Lower lobe of right lung (tissue), 2 donors: ENCODE data around the gene RUNX1. TPM values are rescaled to one million over a fixed set of nuclear protein-coding genes. Genes with fewer than 3 reads are reported as not detected.

Experiments
- ATAC-seq, 2 donors: fragments of 200-7000 bp; cut with Tn5 transposase; one replicate each; pipeline ENCODE4 v1.9.1; 2020 to 2022; ENCODE audit warnings: mild to moderate bottlenecking in 2 of 2, moderate library complexity in 2 of 2
- DNase-seq: peaks from one replicate; pipeline ENCODE4 v3.0.0-alpha.2; 2020
- H3K27ac ChIP-seq: fragments of 200-600 bp; one replicate; pipeline ENCODE4 v1.8.0; 2022
- H3K27me3 ChIP-seq: fragments of 200-600 bp; one replicate; pipeline ENCODE4 v1.8.0; 2022; ENCODE audit warnings: low read depth
- H3K36me3 ChIP-seq: fragments of 200-600 bp; one replicate; pipeline ENCODE4 v1.8.0; 2022; ENCODE audit warnings: mild to moderate bottlenecking
- H3K4me1 ChIP-seq: fragments of 200-600 bp; one replicate; pipeline ENCODE4 v1.8.0; 2022
- H3K4me3 ChIP-seq: fragments of 200-600 bp; one replicate; pipeline ENCODE4 v1.8.0; 2022; ENCODE audit warnings: mild to moderate bottlenecking
- H3K9me3 ChIP-seq: fragments of 200-600 bp; one replicate; pipeline ENCODE4 v1.8.0; 2022
- CTCF ChIP-seq: fragments of 200-600 bp; IDR thresholded peaks from one replicate; pipeline ENCODE4 v1.8.0; 2022; ENCODE audit warnings: antibody characterized with exemption, mild to moderate bottlenecking
- intact Hi-C: fragments of 100-400 bp; cut with DNase I; formaldehyde crosslinking; loops from one replicate; pipeline ENCODE4 v1.11.0; 2022
- total RNA-seq: library from RNA; stranded (reverse); fragmentation: NEBNext Ultra II Directional; extraction: Animal tissue kit (Norgen Biotek cat#: 25700); gene quantifications from one replicate; pipeline ENCODE4 v1.2.1, GENCODE V29; 2021
- donor health status: DM: no; HTN: yes; CAD: no; lungs with severe emphysema.

RUNX1 gene
- total RNA-seq, 1 donor from 2014 or later = 110 TPM

DNA sequence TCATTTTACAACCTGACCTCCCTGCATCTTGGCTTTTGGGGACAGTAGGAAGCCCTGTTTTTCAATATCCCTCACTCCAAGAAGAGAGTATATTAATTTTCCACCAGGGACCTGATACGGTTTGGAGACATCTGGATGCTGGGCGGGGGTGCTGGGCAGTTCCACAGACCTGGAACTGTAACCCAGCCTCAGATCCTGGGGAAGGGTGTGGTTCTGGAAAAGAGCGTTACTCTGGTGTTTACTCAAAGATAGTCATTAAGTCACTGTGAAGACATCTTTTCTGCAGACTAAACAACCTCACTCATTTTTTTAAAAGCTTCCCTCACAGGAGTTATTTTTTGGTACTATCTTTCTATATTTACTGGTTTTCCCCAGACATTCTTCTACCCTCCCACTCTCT is 190.5 kb downstream of the RUNX1 start:
- Histone ChIP-seq H3K36me3 (peaks cover 86% of the 10 kb centered on the region), H3K4me1 (peaks cover 2% of the 10 kb centered on the region), H3K27ac (no peak overlapping the region), H3K9me3 (no peaks in the 10 kb centered on the region), H3K4me3 (no peak overlapping the region), H3K27me3 (no peaks in the 10 kb centered on the region)
- DNase-seq = no peak
- TF ChIP-seq CTCF = no peak
- no peak for ATAC-seq
- intact Hi-C loops = no loop called here

GRCh38 chr21:34857874-34858273 is 191.2 kb downstream of the RUNX1 start:
- no peak overlapping the region for H3K4me3 ChIP-seq
- H3K27me3 ChIP-seq = no peaks in the 10 kb centered on the region
- no peak for ATAC-seq
- H3K4me1 ChIP-seq = no peaks in the 10 kb centered on the region
- intact Hi-C loops = no loop called here
- H3K9me3 ChIP-seq = no peaks in the 10 kb centered on the region
- no peak for DNase-seq
- H3K27ac ChIP-seq = no peak overlapping the region
- TF ChIP-seq CTCF = no peak
- peaks cover 92% of the 10 kb centered on the region for H3K36me3 ChIP-seq

- no peak overlapping the region for H3K4me3 ChIP-seq
- no peaks in the 10 kb centered on the region for H3K9me3 ChIP-seq
- H3K27me3 ChIP-seq = no peaks in the 10 kb centered on the region
- ATAC-seq (no peak), DNase-seq (no peak)
- H3K36me3 ChIP-seq = peaks cover 93% of the 10 kb centered on the region
- no peak overlapping the region for H3K27ac ChIP-seq
- TF ChIP-seq CTCF = no peak
- H3K4me1 ChIP-seq = no peaks in the 10 kb centered on the region
- intact Hi-C loops = no loop called here
Observed at GRCh38 chr21:34857122-34857713, 191.9 kb downstream of the RUNX1 start.

GRCh38 chr21:34852448-34852847 is 196.7 kb downstream of the RUNX1 start:
- no peak overlapping the region for H3K27ac ChIP-seq
- no peak overlapping the region for H3K4me3 ChIP-seq
- intact Hi-C loops = no loop called here
- no peaks in the 10 kb centered on the region for H3K27me3 ChIP-seq
- peaks cover 13% of the 10 kb centered on the region for H3K4me1 ChIP-seq
- ATAC-seq (no peak), DNase-seq (no peak)
- H3K9me3 ChIP-seq = no peaks in the 10 kb centered on the region
- H3K36me3 ChIP-seq = peaks cover 88% of the 10 kb centered on the region
- no peak for TF ChIP-seq CTCF

GRCh38 chr21:34850166-34850690 is 198.9 kb downstream of the RUNX1 start:
- Histone ChIP-seq H3K36me3 (peaks cover 65% of the 10 kb centered on the region), H3K9me3 (no peaks in the 10 kb centered on the region), H3K27ac (no peak overlapping the region), H3K4me1 (peaks cover 35% of the 10 kb centered on the region), H3K4me3 (no peak overlapping the region), H3K27me3 (no peaks in the 10 kb centered on the region)
- no peak for DNase-seq
- no peak for TF ChIP-seq CTCF
- intact Hi-C loops = no loop called here
- ATAC-seq = no peak
